Measurements from ENCODE around the gene MGST2.

The MGST2 gene

GRCh38 chr4:139711461-139711860 is 45.8 kb downstream of the MGST2 start:
- in situ Hi-C loops (cut with MboI; ENCODE audit: low pct_unique_long_range_greater_than_20kb, low sequenced_read_pairs, unreplicated experiment): no loop called here
- no peak for DNase-seq (ENCODE audit: low spot score)
- TF ChIP-seq, protein P1, sequence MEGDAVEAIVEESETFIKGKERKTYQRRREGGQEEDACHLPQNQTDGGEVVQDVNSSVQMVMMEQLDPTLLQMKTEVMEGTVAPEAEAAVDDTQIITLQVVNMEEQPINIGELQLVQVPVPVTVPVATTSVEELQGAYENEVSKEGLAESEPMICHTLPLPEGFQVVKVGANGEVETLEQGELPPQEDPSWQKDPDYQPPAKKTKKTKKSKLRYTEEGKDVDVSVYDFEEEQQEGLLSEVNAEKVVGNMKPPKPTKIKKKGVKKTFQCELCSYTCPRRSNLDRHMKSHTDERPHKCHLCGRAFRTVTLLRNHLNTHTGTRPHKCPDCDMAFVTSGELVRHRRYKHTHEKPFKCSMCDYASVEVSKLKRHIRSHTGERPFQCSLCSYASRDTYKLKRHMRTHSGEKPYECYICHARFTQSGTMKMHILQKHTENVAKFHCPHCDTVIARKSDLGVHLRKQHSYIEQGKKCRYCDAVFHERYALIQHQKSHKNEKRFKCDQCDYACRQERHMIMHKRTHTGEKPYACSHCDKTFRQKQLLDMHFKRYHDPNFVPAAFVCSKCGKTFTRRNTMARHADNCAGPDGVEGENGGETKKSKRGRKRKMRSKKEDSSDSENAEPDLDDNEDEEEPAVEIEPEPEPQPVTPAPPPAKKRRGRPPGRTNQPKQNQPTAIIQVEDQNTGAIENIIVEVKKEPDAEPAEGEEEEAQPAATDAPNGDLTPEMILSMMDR (IDR thresholded peaks at IDR 0.05; ENCODE audit: extremely low read depth, insufficient read depth, missing control alignments): no peak

DNA sequence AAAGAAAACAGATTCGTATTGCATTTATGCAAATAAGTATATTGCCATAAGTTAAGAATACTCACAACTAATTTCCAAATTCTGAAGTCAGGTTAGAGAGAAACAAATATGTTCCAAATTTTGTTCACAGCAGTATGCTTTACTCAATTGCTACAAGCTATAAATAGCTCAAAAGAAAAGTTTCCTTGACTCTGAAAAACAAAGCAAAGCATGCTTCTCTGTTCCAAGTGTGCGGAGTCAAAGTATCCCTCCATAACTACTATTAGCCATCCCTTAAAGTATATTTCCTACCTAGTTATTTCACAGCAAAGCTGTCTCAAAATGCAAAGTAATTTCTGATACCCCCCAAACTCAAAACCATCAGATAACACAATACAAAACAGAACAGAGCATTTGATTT is 47.3 kb downstream of the MGST2 start:
- in situ Hi-C loops (cut with MboI; ENCODE audit: low pct_unique_long_range_greater_than_20kb, low sequenced_read_pairs, unreplicated experiment): no loop called here
- TF ChIP-seq, protein P1 (IDR thresholded peaks at IDR 0.05; ENCODE audit: extremely low read depth, insufficient read depth, missing control alignments): no peak
- DNase-seq (ENCODE audit: low spot score): no peak

- TF ChIP-seq, protein P1 (IDR thresholded peaks at IDR 0.05; ENCODE audit: extremely low read depth, insufficient read depth, missing control alignments): no peak
- in situ Hi-C loops (cut with MboI; ENCODE audit: low pct_unique_long_range_greater_than_20kb, low sequenced_read_pairs, unreplicated experiment): no loop called here
- no peak for DNase-seq (ENCODE audit: low spot score)
Observed at GRCh38 chr4:139715746-139716391, 50.2 kb downstream of the MGST2 start.

- DNase-seq (ENCODE audit: low spot score): no peak
- TF ChIP-seq, protein P1 (IDR thresholded peaks at IDR 0.05; ENCODE audit: extremely low read depth, insufficient read depth, missing control alignments): no peak
- in situ Hi-C loops (cut with MboI; ENCODE audit: low pct_unique_long_range_greater_than_20kb, low sequenced_read_pairs, unreplicated experiment): no loop called here
Observed at GRCh38 chr4:139718358-139718757, 52.7 kb downstream of the MGST2 start.

DNA sequence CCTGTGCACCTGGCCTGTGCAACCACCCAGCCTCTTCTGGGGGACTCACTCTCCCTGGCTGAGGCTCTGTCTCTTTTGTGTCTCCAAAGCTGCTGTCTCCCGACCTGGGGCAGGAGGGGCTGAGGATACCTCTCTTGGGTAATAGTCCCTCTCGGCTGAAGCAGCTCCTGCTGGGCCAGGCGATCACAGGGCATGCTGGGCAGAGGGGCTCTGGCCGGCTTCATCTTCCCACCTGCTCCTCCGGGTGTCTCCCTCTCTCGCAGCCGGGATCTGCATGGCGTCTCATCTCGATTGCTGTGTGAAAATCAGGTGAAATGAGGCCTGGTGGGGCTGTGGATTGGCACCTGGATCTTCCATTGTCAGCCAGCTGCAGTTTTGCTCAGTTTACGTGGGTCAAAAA is 53.2 kb downstream of the MGST2 start:
- TF ChIP-seq, protein P1 (IDR thresholded peaks at IDR 0.05; ENCODE audit: extremely low read depth, insufficient read depth, missing control alignments): no peak
- no peak for DNase-seq (ENCODE audit: low spot score)
- in situ Hi-C loops (cut with MboI; ENCODE audit: low pct_unique_long_range_greater_than_20kb, low sequenced_read_pairs, unreplicated experiment): no loop called here

GRCh38 chr4:139719381-139720101 is 53.9 kb downstream of the MGST2 start:
- DNase-seq (ENCODE audit: low spot score): no peak
- TF ChIP-seq, protein P1 (IDR thresholded peaks at IDR 0.05; ENCODE audit: extremely low read depth, insufficient read depth, missing control alignments): no peak
- in situ Hi-C loops (cut with MboI; ENCODE audit: low pct_unique_long_range_greater_than_20kb, low sequenced_read_pairs, unreplicated experiment): no loop called here
